Nephron progenitor cell (in vitro differentiated cells): Measurements from ENCODE around the gene IRX4.

Experiments used
- DNase-seq: peaks from one replicate; pipeline ENCODE4 v3.0.0; 2021
- H3K27ac Mint-ChIP-seq: 2 replicates; pipeline ENCODE4 v1.8.0; 2021; ENCODE audit warnings: mild to moderate bottlenecking, moderate library complexity, mixed read lengths
- H3K27me3 Mint-ChIP-seq: 2 replicates; pipeline ENCODE4 v1.8.0; 2021; ENCODE audit warnings: mild to moderate bottlenecking, low read depth, mixed read lengths; ENCODE audit not compliant: poor library complexity
- H3K36me3 Mint-ChIP-seq: 2 replicates; pipeline ENCODE4 v1.8.0; 2021; ENCODE audit warnings: low read depth, mixed read lengths
- H3K4me1 Mint-ChIP-seq: 2 replicates; pipeline ENCODE4 v1.8.0; 2021; ENCODE audit warnings: mixed read lengths
- H3K4me3 Mint-ChIP-seq: 2 replicates; pipeline ENCODE4 v1.8.0; 2021; ENCODE audit warnings: mild to moderate bottlenecking, moderate library complexity, mixed read lengths
- H3K9me3 Mint-ChIP-seq: 2 replicates; pipeline ENCODE4 v1.8.0; 2021; ENCODE audit warnings: mild to moderate bottlenecking, moderate library complexity, mixed read lengths
- CTCF ChIP-seq: fragments of 200-600 bp; sonication (generic); IDR thresholded peaks from 2 replicates; pipeline ENCODE4 v1.5.0; 2021; ENCODE audit warnings: antibody characterized with exemption

The IRX4 gene

GRCh38 chr5:1884678-1885403 lies 2.1 kb upstream of the IRX4 start:
- DNase-seq: no peak
- Mint-ChIP-seq H3K9me3 (peaks cover 3% of the 10 kb centered on the region), H3K27me3 (peaks cover 94% of the 10 kb centered on the region), H3K27ac (no peak overlapping the region), H3K4me3 (peak overlapping the region; percentile 61), H3K36me3 (no peaks in the 10 kb centered on the region), H3K4me1 (peaks cover 30% of the 10 kb centered on the region)
- no peak for TF ChIP-seq CTCF

- peaks cover 94% of the 10 kb centered on the region for H3K27me3 Mint-ChIP-seq
- peaks cover 24% of the 10 kb centered on the region for H3K4me1 Mint-ChIP-seq
- TF ChIP-seq CTCF: no peak
- H3K4me3 Mint-ChIP-seq: peak overlapping the region; percentile 61
- no peak for DNase-seq
- peaks cover 10% of the 10 kb centered on the region for H3K9me3 Mint-ChIP-seq
- H3K27ac Mint-ChIP-seq: no peak overlapping the region
- H3K36me3 Mint-ChIP-seq: no peaks in the 10 kb centered on the region
Observed at GRCh38 chr5:1883925-1884677, 1.4 kb upstream of the IRX4 start.

GRCh38 chr5:1883120-1883924 lies 597 bp upstream of the IRX4 start:
- TF ChIP-seq CTCF: no peak
- DNase-seq: peak; percentile 59

GRCh38 chr5:1881731-1882336 lies 891 bp downstream of the IRX4 start:
- Mint-ChIP-seq H3K4me1 (peaks cover 15% of the 10 kb centered on the region), H3K27me3 (peaks cover 97% of the 10 kb centered on the region), H3K9me3 (peaks cover 11% of the 10 kb centered on the region), H3K36me3 (no peaks in the 10 kb centered on the region), H3K27ac (no peak overlapping the region), H3K4me3 (no peak overlapping the region)
- TF ChIP-seq CTCF: no peak
- DNase-seq: peak; percentile 27

More at GRCh38 chr5:1883120-1883924, 597 bp upstream of the IRX4 start:
- Mint-ChIP-seq H3K9me3 (peaks cover 11% of the 10 kb centered on the region), H3K4me1 (peaks cover 16% of the 10 kb centered on the region), H3K27ac (no peak overlapping the region), H3K36me3 (no peaks in the 10 kb centered on the region), H3K4me3 (peak overlapping the region; percentile 36), H3K27me3 (peaks cover 94% of the 10 kb centered on the region)

- H3K27me3 Mint-ChIP-seq: peaks cover 95% of the 10 kb centered on the region
- no peak overlapping the region for H3K4me3 Mint-ChIP-seq
- DNase-seq: peak; percentile 30
- H3K36me3 Mint-ChIP-seq: no peaks in the 10 kb centered on the region
- peaks cover 11% of the 10 kb centered on the region for H3K9me3 Mint-ChIP-seq
- H3K4me1 Mint-ChIP-seq: peaks cover 15% of the 10 kb centered on the region
- H3K27ac Mint-ChIP-seq: no peak overlapping the region
- no peak for TF ChIP-seq CTCF
Observed at GRCh38 chr5:1881098-1881572, 1.6 kb downstream of the IRX4 start.
